Smooth muscle cell (in vitro differentiated cells): ENCODE measurements around the gene KDM5B. TPM values are rescaled to one million over a fixed set of nuclear protein-coding genes. Genes with fewer than 3 reads are reported as not detected.

Source experiments
- DNase-seq: peaks from one replicate; lab custom pipeline; 2025; ENCODE audit not compliant: unreplicated experiment; lab: John Stamatoyannopoulos, UW
- H2AFZ ChIP-seq: fragments of 200-600 bp; sonication (generic); 2 replicates; pipeline ENCODE4 v1.6.0; 2016; ENCODE audit warnings: antibody characterized with exemption, low read depth, mild to moderate bottlenecking
- H3F3A ChIP-seq: fragments of 200-600 bp; sonication (generic); 2 replicates; pipeline ENCODE4 v1.6.0; 2017; ENCODE audit warnings: antibody characterized with exemption, low read depth
- H3K27ac ChIP-seq: fragments of 200-600 bp; sonication (generic); 2 replicates; pipeline ENCODE4 v1.5.1; 2016; ENCODE audit warnings: low read depth, mild to moderate bottlenecking
- H3K27me3 ChIP-seq: fragments of 200-600 bp; sonication (generic); 2 replicates; pipeline ENCODE4 v1.6.1; 2016; ENCODE audit warnings: low read depth, mild to moderate bottlenecking
- H3K36me3 ChIP-seq: fragments of 200-600 bp; sonication (generic); 2 replicates; pipeline ENCODE4 v1.5.1; 2016; ENCODE audit warnings: low read depth
- H3K4me1 ChIP-seq: fragments of 200-600 bp; sonication (generic); 2 replicates; pipeline ENCODE4 v1.5.1; 2016; ENCODE audit warnings: low read depth
- H3K4me2 ChIP-seq: fragments of 200-600 bp; sonication (generic); 2 replicates; pipeline ENCODE4 v1.6.0; 2016; ENCODE audit warnings: mild to moderate bottlenecking
- H3K4me3 ChIP-seq: fragments of 200-600 bp; sonication (generic); 2 replicates; pipeline ENCODE4 v1.5.1; 2016; ENCODE audit warnings: mild to moderate bottlenecking
- H3K79me2 ChIP-seq: fragments of 200-600 bp; sonication (generic); 2 replicates; pipeline ENCODE4 v1.6.0; 2016; ENCODE audit warnings: low read depth, mild to moderate bottlenecking
- H3K9ac ChIP-seq: fragments of 200-600 bp; sonication (generic); 2 replicates; pipeline ENCODE4 v1.6.0; 2016; ENCODE audit warnings: low read depth
- H3K9me3 ChIP-seq: fragments of 200-600 bp; sonication (generic); replicated peaks from 2 replicates; pipeline ENCODE4 v1.5.1; 2016; ENCODE audit warnings: low read depth
- H4K20me1 ChIP-seq: fragments of 200-600 bp; sonication (generic); 2 replicates; pipeline ENCODE4 v1.6.0; 2016; ENCODE audit warnings: low read depth
- CTCF ChIP-seq: fragments of 200-600 bp; sonication (generic); IDR thresholded peaks from 2 replicates; pipeline ENCODE4 v1.5.1; 2017; ENCODE audit warnings: borderline replicate concordance, mild to moderate bottlenecking, antibody characterized with exemption; ENCODE audit not compliant: insufficient read depth, poor library complexity, severe bottlenecking
- WGBS: methylation state at CpG from one replicate; pipeline ENCODE4 v1.1.7; 2016; ENCODE audit warnings: low lambda C conversion rate; 5-methylcytosine and 5-hydroxymethylcytosine counted together
- polyA plus RNA-seq: library from polyadenylated mRNA; unstranded; fragments of >200 nt; fragmentation: Nextera tagmentation; extraction: Ambion mirVana; gene quantifications from 2 replicates; pipeline ENCODE4 v1.2.1, GENCODE V29; 2016
- total RNA-seq: library from RNA; depleted of rRNA; stranded (reverse); fragments of >200 nt; gene quantifications from 2 replicates; pipeline ENCODE4 v1.2.3, GENCODE V29; 2014

The KDM5B gene
- total and polyA plus RNA-seq, 2 experiments from 2014 or later, result 94.1 to 178 TPM

GRCh38 chr1:202760589-202760988 lies 47.6 kb downstream of the KDM5B start:
- H3K27ac ChIP-seq, result no peak overlapping the region
- DNase-seq, result no peak
- H2AFZ ChIP-seq, result no peak overlapping the region
- H3K79me2 ChIP-seq, result peaks cover 29% of the 10 kb centered on the region
- peaks cover 72% of the 10 kb centered on the region for H3K36me3 ChIP-seq
- no peak overlapping the region for H3K9ac ChIP-seq
- WGBS, result 100% methylated on average over 1 of the region's 1 CpG
- H3K4me2 ChIP-seq, result no peak overlapping the region
- H4K20me1 ChIP-seq, result peaks cover 83% of the 10 kb centered on the region
- no peaks in the 10 kb centered on the region for H3K27me3 ChIP-seq
- H3F3A ChIP-seq, result peaks cover 8% of the 10 kb centered on the region
- no peaks in the 10 kb centered on the region for H3K9me3 ChIP-seq
- no peaks in the 10 kb centered on the region for H3K4me1 ChIP-seq
- TF ChIP-seq CTCF, result no peak
- no peak overlapping the region for H3K4me3 ChIP-seq

- H3K79me2 ChIP-seq, result peaks cover 3% of the 10 kb centered on the region
Measured at GRCh38 chr1:202756391-202756790, 51.8 kb downstream of the KDM5B start.

GRCh38 chr1:202754293-202754692 lies 53.9 kb downstream of the KDM5B start:
- TF ChIP-seq CTCF, result no peak
- DNase-seq, result no peak
- Histone ChIP-seq H3K4me1 (no peaks in the 10 kb centered on the region), H3K27ac (no peak overlapping the region), H2AFZ (no peak overlapping the region), H3K79me2 (no peaks in the 10 kb centered on the region), H3K9ac (no peak overlapping the region), H3K9me3 (no peaks in the 10 kb centered on the region), H4K20me1 (peaks cover 89% of the 10 kb centered on the region), H3K27me3 (no peaks in the 10 kb centered on the region), H3K4me3 (no peak overlapping the region), H3F3A (peaks cover 5% of the 10 kb centered on the region), H3K4me2 (no peak overlapping the region), H3K36me3 (peaks cover 63% of the 10 kb centered on the region)
- 97% methylated on average over 2 of the region's 2 CpGs for WGBS

More at GRCh38 chr1:202756391-202756790, 51.8 kb downstream of the KDM5B start:
- Histone ChIP-seq H3K9me3 (no peaks in the 10 kb centered on the region), H3K4me1 (no peaks in the 10 kb centered on the region), H2AFZ (no peak overlapping the region), H4K20me1 (peaks cover 80% of the 10 kb centered on the region), H3K27ac (no peak overlapping the region), H3K36me3 (peaks cover 67% of the 10 kb centered on the region), H3K4me2 (no peak overlapping the region), H3K4me3 (no peak overlapping the region), H3K9ac (no peak overlapping the region), H3F3A (peaks cover 5% of the 10 kb centered on the region), H3K27me3 (no peaks in the 10 kb centered on the region)
- 98% methylated on average over 2 of the region's 2 CpGs for whole genome bisulfite sequencing
- DNase-seq, result no peak
- no peak for TF ChIP-seq CTCF

DNA sequence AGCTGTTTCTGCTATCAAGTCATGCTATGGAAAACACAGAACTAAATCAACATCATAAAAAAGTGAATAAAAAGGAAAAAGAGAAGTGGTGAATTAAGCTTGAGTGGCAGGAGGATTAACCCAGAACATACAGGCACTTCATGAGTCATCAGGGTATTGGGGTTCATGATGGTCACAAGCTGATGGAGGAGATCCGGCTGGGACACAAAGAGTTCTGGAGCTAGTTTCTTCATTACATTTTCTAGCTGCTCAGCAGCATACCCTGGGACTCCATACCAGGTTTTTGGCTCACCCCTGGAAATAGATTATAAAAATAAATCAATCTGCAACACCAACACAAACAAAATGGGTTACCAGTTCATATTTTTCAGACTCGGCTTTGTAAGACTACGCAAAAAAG lies 55.4 kb downstream of the KDM5B start:
- peaks cover 64% of the 10 kb centered on the region for H3K36me3 ChIP-seq
- WGBS, result 66% methylated on average over 3 of the region's 3 CpGs
- H3K9me3 ChIP-seq, result no peaks in the 10 kb centered on the region
- no peaks in the 10 kb centered on the region for H3K4me1 ChIP-seq
- H3K27me3 ChIP-seq, result no peaks in the 10 kb centered on the region
- H3F3A ChIP-seq, result peaks cover 5% of the 10 kb centered on the region
- peaks cover 91% of the 10 kb centered on the region for H4K20me1 ChIP-seq
- H2AFZ ChIP-seq, result no peak overlapping the region
- no peak overlapping the region for H3K27ac ChIP-seq
- DNase-seq, result no peak
- H3K4me2 ChIP-seq, result no peak overlapping the region
- H3K79me2 ChIP-seq, result peaks cover 8% of the 10 kb centered on the region
- H3K9ac ChIP-seq, result no peak overlapping the region
- no peak for TF ChIP-seq CTCF
- no peak overlapping the region for H3K4me3 ChIP-seq
